ENCODE results near the gene PPHLN1. TPM values are rescaled to one million over a fixed set of nuclear protein-coding genes. Genes with fewer than 3 reads are reported as not detected.

Gene PPHLN1
- total and polyA plus RNA-seq, 8 donors: 42.2 to 75.2 (median 65.6) TPM

DNA sequence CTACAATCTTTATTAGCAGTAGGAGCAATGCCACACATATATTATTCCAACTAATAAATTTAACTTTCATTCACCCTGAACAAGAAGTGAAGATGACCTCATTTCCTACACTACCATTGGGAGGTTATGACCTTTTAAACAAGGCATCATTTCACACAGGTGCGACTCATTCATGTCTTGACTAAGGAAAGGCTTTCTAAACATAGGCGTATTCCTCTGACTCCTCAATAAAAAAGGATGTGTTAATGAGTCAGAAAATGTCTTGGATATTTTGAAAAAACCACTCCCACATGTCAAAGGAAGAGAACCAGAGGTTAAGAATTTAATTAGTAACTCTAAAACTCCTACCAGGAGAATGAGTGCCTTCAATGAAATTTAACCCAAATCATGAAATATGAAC lies 148.4 kb downstream of the PPHLN1 start:
- DNase-seq (no peak), ATAC-seq (no peak)
- no peaks in the 10 kb centered on the region for H3K9me3 ChIP-seq
- no peaks in the 10 kb centered on the region for H3K36me3 ChIP-seq
- H3K4me1 ChIP-seq: peaks cover 0 to 7% of the 10 kb centered on the region in 2 donors
- intact Hi-C loops (cut with DNase I): no loop called here
- TF ChIP-seq, protein P1, sequence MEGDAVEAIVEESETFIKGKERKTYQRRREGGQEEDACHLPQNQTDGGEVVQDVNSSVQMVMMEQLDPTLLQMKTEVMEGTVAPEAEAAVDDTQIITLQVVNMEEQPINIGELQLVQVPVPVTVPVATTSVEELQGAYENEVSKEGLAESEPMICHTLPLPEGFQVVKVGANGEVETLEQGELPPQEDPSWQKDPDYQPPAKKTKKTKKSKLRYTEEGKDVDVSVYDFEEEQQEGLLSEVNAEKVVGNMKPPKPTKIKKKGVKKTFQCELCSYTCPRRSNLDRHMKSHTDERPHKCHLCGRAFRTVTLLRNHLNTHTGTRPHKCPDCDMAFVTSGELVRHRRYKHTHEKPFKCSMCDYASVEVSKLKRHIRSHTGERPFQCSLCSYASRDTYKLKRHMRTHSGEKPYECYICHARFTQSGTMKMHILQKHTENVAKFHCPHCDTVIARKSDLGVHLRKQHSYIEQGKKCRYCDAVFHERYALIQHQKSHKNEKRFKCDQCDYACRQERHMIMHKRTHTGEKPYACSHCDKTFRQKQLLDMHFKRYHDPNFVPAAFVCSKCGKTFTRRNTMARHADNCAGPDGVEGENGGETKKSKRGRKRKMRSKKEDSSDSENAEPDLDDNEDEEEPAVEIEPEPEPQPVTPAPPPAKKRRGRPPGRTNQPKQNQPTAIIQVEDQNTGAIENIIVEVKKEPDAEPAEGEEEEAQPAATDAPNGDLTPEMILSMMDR (IDR thresholded peaks at IDR 0.05): no peak
- no peaks in the 10 kb centered on the region for H3K27me3 ChIP-seq
- no peak overlapping the region for H3K4me3 ChIP-seq
- H3K27ac ChIP-seq: no peak overlapping the region

DNA sequence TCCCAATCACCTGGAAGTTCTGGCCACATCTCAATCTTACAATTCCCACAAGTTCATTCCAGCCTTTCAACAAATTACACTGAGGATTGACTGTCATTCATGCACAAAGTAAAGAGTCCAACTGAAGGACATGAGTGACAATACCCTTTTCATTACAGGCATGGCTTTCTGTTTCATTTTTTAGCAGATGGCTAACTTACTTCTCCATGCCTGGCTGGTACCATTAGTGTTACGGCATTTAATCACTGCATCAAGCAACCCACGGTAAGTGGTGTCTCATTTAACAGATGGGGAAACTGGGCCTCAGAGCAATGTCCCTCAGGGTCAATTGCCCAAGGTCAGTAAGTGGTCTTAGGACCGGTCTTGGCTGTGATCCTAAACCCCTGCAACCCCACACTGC lies 149.1 kb downstream of the PPHLN1 start:
- Histone ChIP-seq H3K9me3 (no peaks in the 10 kb centered on the region), H3K27me3 (no peaks in the 10 kb centered on the region), H3K4me1 (peaks cover 0 to 3% of the 10 kb centered on the region in 2 donors), H3K27ac (no peak overlapping the region), H3K36me3 (no peaks in the 10 kb centered on the region), H3K4me3 (no peak overlapping the region)
- DNase-seq (no peak), ATAC-seq (no peak)
- TF ChIP-seq, protein P1 (IDR thresholded peaks at IDR 0.05): no peak
- intact Hi-C loops (cut with DNase I): no loop called here

DNA sequence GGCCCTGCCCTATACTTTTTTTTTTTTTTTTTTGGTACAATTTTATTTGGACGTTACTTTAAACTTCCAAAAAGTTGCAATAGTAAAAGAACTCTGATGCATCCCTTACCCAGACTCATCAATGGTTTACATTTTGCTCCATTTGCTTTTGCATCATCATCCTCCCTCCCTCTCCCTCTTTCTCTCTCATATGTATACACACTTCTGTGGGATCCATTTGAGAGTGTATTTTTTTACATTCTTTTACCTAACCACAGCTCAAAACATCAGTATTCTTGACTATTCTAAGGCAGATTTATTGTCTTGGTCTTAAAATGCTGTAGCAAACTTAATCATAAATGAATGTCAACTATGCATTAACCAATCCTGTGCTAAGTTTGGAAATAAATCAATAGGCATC lies 152.0 kb downstream of the PPHLN1 start:
- TF ChIP-seq, protein P1 (IDR thresholded peaks at IDR 0.05): no peak
- peaks cover 0 to 14% of the 10 kb centered on the region in 2 donors for H3K27me3 ChIP-seq
- H3K4me1 ChIP-seq: peaks cover 14 to 16% of the 10 kb centered on the region in 2 donors
- no peak overlapping the region for H3K27ac ChIP-seq
- H3K4me3 ChIP-seq: no peak overlapping the region
- intact Hi-C loops (cut with DNase I): no loop called here
- ATAC-seq (no peak), DNase-seq (no peak)
- no peaks in the 10 kb centered on the region for H3K9me3 ChIP-seq
- no peaks in the 10 kb centered on the region for H3K36me3 ChIP-seq

DNA sequence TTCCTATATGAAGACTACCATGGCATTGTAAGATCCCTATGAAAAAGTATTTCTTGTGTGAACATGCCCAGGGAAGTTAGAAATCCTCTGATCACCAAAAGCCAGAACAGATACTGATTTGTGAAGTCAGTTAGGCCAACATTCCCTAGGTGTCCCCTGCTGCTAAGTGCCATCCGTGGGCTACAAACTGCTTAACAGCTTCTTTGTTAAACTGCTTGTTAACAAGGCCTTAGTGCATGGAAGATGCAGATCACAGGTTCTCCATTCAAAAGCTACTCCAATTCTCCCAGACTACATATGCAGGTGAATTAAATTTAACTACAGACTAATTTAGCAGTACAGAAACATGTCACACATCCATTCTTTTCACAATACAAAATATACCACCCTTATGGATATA lies 155.4 kb downstream of the PPHLN1 start:
- Histone ChIP-seq H3K27ac (peak overlapping the region; percentile 82 to 91), H3K4me1 (peaks cover 16 to 29% of the 10 kb centered on the region in 2 donors), H3K36me3 (no peaks in the 10 kb centered on the region), H3K27me3 (peaks cover 0 to 46% of the 10 kb centered on the region in 2 donors), H3K9me3 (no peaks in the 10 kb centered on the region), H3K4me3 (peak overlapping the region in 1 of 2 donors; percentile 60)
- ATAC-seq: no peak
- no peak for DNase-seq
- TF ChIP-seq, protein P1 (IDR thresholded peaks at IDR 0.05): no peak
- intact Hi-C loops (cut with DNase I): no loop called here

DNA sequence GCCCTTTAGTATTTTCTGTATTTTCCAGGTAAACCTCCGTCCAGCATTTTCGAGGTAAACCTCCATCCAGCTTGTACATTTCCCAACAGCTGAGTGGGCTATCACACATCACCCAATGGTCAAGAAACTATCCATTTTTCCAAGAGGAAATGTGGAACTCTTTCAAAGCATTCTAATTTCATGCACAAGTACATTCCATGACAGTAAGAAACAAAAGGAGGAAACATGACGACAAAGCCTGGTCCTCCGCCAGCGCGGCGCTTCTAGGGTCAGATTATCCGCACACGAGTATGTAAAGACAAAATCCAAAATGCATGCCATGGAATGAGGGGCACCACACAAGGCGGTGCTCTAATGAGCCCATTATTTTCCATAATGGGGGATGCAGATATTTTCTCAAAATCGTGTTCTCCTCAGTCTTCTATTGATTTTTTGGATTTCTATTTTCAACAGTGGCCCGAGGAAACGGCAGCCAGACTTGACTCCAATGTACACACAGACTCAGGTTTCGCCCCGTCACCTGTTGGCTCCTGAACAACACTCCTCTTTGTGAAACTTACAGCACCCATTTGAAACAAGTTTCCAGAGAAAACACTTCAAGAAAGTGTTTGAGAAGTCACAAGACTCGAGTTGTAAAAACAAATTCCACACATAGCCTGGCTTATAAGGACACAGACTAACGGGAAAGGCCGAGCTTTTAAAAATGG lies 156.2 kb downstream of the PPHLN1 start:
- DNase-seq: peak in 3 of 4 donors; percentile 72 to 86 (median 73)
- Histone ChIP-seq H3K27ac (peak overlapping the region; percentile 82 to 91), H3K36me3 (no peaks in the 10 kb centered on the region), H3K4me3 (peak overlapping the region; percentile 60 to 83), H3K27me3 (peaks cover 0 to 46% of the 10 kb centered on the region in 2 donors), H3K4me1 (peaks cover 16 to 29% of the 10 kb centered on the region in 2 donors), H3K9me3 (no peaks in the 10 kb centered on the region)
- intact Hi-C loops (cut with DNase I): no loop called here
- peak; percentile 63 for ATAC-seq
- TF ChIP-seq, protein P1 (IDR thresholded peaks at IDR 0.05): no peak

Measured in left lung (tissue), 10 donors.